HepG2 (cell line): ENCODE results near the gene CPT1C. TPM values are rescaled to one million over a fixed set of nuclear protein-coding genes. Genes with fewer than 3 reads are reported as not detected.

Source experiments
- BRCA1 ChIP-seq: sonication (generic); formaldehyde crosslinking; IDR thresholded peaks from 2 replicates; pipeline ENCODE4 v1.4.0; 2020; ENCODE audit warnings: missing genetic modification reagents
- CBX1 ChIP-seq: IDR thresholded peaks from one replicate; pipeline ENCODE4 v1.6.1; 2016; ENCODE audit warnings: antibody characterized with exemption, low read depth
- CCDC6 ChIP-seq: sonication (generic); formaldehyde crosslinking; IDR thresholded peaks from 2 replicates; pipeline ENCODE4 v1.8.1; 2022; ENCODE audit warnings: mild to moderate bottlenecking, missing genetic modification reagents, moderate library complexity
- CHCHD3 ChIP-seq: sonication (generic); formaldehyde crosslinking; IDR thresholded peaks from 2 replicates; pipeline ENCODE4 v1.8.0; 2022; ENCODE audit warnings: mild to moderate bottlenecking, missing genetic modification reagents, moderate library complexity
- EP300 ChIP-seq, 3 experiments: sonication (generic) in 1 of 3; formaldehyde crosslinking in 1 of 3; IDR thresholded peaks; 2 replicates each; pipeline versions ENCODE4 v1.5.1 to v1.6.1; 2011 to 2020; ENCODE audit warnings: low read depth in 2 of 3, low read length in 2 of 3, borderline replicate concordance in 1 of 3, improper control_type of control experiment in 1 of 3, mild to moderate bottlenecking in 1 of 3, missing genetic modification reagents in 1 of 3, moderate library complexity in 1 of 3
- FIP1L1 ChIP-seq: fragments of 200-400 bp; formaldehyde crosslinking; IDR thresholded peaks from 2 replicates; pipeline ENCODE4 v1.6.1; 2018; ENCODE audit warnings: low read depth, mild to moderate bottlenecking, low read length, moderate library complexity, borderline replicate concordance; ENCODE audit not compliant: insufficient read depth
- GABPB1 ChIP-seq: IDR thresholded peaks from 2 replicates; pipeline ENCODE4 v1.6.1; 2016; ENCODE audit warnings: mild to moderate bottlenecking, missing genetic modification reagents, moderate library complexity, missing compliant biosample characterization
- GATAD1 ChIP-seq: IDR thresholded peaks from 2 replicates; pipeline ENCODE4 v1.6.1; 2016; ENCODE audit warnings: missing genetic modification reagents, missing compliant biosample characterization
- MBNL3 ChIP-seq: fragments of 250-450 bp; sonication (Bioruptor Pico); conservative IDR thresholded peaks from 2 replicates; pipeline ENCODE4 v1.8.0; 2022; ENCODE audit warnings: mild to moderate bottlenecking, inconsistent platforms
- MEF2D ChIP-seq: sonication (generic); formaldehyde crosslinking; IDR thresholded peaks from 2 replicates; pipeline ENCODE4 v1.5.1; 2020; ENCODE audit warnings: mild to moderate bottlenecking, missing genetic modification reagents
- RFX3 ChIP-seq: IDR thresholded peaks from 2 replicates; pipeline ENCODE4 v1.6.1; 2016; ENCODE audit warnings: missing biosample characterization, missing genetic modification reagents
- ZNF546 ChIP-seq: sonication (generic); formaldehyde crosslinking; conservative IDR thresholded peaks from 2 replicates; pipeline ENCODE4 v1.8.1; 2023; ENCODE audit warnings: mild to moderate bottlenecking, missing genetic modification reagents
- ZNF598 ChIP-seq: sonication (generic); formaldehyde crosslinking; IDR thresholded peaks from 2 replicates; pipeline ENCODE4 v1.5.1; 2020; ENCODE audit warnings: mild to moderate bottlenecking, missing genetic modification reagents, borderline replicate concordance
- ZNF670 ChIP-seq: sonication (generic); formaldehyde crosslinking; IDR thresholded peaks from 2 replicates; pipeline ENCODE4 v1.8.0; 2022; ENCODE audit warnings: mild to moderate bottlenecking, missing genetic modification reagents, borderline replicate concordance
- ZSCAN21 ChIP-seq: sonication (generic); formaldehyde crosslinking; IDR thresholded peaks from 2 replicates; pipeline ENCODE4 v1.8.0; 2022; ENCODE audit warnings: mild to moderate bottlenecking, missing genetic modification reagents, moderate library complexity, borderline replicate concordance
- polyA plus RNA-seq, 8 experiments: library from polyadenylated mRNA; depleted of rRNA in 3 of 8; stranded (reverse) in 7 of 8; unstranded in 1 of 8; fragments of >200 nt; fragmentation: Illumina TruSeq in 4 of 8; extraction: Trizol in 4 of 8; gene quantifications; 2 replicates each; pipeline versions ENCODE4 v1.2.1 to v1.2.3, GENCODE V29; 2011 to 2016; ENCODE audit warnings: low read depth in 4 of 8, missing spikeins in 1 of 8, mixed read lengths in 1 of 8; ENCODE audit not compliant: insufficient read depth in 1 of 8
- total RNA-seq, 5 experiments: library from RNA; depleted of rRNA; stranded (reverse); fragments of >200 nt; fragmentation: Illumina TruSeq; extraction: Trizol; gene quantifications; 2 replicates each; pipeline ENCODE4 v1.2.3, GENCODE V29; 2016; ENCODE audit warnings: low read depth in 1 of 5
- TF ChIP-seq, protein P1 (sequence below), 2 experiments: sonication (generic) in 1 of 2; formaldehyde crosslinking in 1 of 2; IDR thresholded peaks; 2 replicates each; pipeline versions ENCODE4 v1.4.0 to v1.6.1; 2016 to 2020; ENCODE audit warnings: borderline replicate concordance in 1 of 2, low read depth in 1 of 2, mild to moderate bottlenecking in 1 of 2, missing genetic modification reagents in 1 of 2
- TF ChIP-seq, protein P2 (sequence below): sonication (generic); formaldehyde crosslinking; IDR thresholded peaks from 2 replicates; pipeline ENCODE4 v1.8.0; 2022; ENCODE audit warnings: low read depth, missing genetic modification reagents
- TF ChIP-seq, protein P3 (sequence below): sonication (generic); formaldehyde crosslinking; IDR thresholded peaks from 2 replicates; pipeline ENCODE4 v1.8.1; 2023; ENCODE audit warnings: mild to moderate bottlenecking, moderate library complexity, missing genetic modification reagents
- TF ChIP-seq, protein P4 (sequence below): sonication (generic); formaldehyde crosslinking; IDR thresholded peaks from 2 replicates; pipeline ENCODE4 v1.5.0; 2020; ENCODE audit warnings: mild to moderate bottlenecking, missing genetic modification reagents

CPT1C gene
- total and polyA plus RNA-seq, 2 of the 13 experiments (the other 11 are each of a cell fraction or from before 2014, with no cell fraction given), result 0.18 TPM; not detected in 1

DNA sequence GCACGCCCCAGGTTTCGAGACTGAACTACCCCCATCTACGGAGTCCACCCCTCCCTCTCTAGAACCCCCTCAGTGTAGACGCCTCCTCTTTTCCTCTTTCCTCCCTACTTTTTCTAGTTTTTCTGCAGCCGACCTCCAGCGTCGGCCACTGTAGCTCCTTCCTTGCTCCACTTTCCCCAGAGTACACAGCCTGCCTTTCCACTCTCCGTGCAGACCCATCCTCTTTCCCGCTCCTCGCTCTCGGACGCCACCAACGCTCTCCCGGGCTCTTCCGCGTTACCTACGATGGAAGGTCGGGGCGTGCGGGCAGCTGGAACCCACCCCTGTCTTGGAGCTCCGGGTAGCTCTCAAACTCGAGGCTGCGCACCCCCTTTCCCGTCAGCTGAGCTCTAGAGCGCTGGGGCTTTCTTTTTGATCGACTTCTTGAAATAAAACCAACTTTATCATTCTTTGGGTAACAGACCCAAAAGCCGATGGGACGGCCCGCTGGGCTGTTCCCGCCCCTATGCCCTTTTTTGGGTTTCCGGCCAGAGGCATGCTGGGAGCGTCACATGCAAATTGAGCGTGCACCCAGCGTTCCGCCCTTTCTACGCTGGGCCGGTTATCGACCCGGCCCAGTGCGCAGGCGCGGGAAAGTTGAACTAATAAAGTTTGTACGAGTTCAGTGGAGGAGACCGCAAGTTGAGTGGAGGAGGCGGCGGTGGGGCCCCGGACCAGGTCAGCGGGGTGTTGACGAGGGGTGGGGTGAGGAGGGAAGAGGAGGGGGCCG is 25.4 kb upstream of the CPT1C start, which contains the start of the genes BCL2L12 and IRF3 (continued):
- TF ChIP-seq, protein P1, sequence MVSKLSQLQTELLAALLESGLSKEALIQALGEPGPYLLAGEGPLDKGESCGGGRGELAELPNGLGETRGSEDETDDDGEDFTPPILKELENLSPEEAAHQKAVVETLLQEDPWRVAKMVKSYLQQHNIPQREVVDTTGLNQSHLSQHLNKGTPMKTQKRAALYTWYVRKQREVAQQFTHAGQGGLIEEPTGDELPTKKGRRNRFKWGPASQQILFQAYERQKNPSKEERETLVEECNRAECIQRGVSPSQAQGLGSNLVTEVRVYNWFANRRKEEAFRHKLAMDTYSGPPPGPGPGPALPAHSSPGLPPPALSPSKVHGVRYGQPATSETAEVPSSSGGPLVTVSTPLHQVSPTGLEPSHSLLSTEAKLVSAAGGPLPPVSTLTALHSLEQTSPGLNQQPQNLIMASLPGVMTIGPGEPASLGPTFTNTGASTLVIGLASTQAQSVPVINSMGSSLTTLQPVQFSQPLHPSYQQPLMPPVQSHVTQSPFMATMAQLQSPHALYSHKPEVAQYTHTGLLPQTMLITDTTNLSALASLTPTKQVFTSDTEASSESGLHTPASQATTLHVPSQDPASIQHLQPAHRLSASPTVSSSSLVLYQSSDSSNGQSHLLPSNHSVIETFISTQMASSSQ (IDR thresholded peaks at IDR 0.05; ENCODE audit: low read depth), result no peak
- TF ChIP-seq, protein P1 (CRISPR knock-in tag; IDR thresholded peaks at IDR 0.05; ENCODE audit: borderline replicate concordance), result peak; percentile 39; the same call in 1 of the 2 replicates
- no peak for TF ChIP-seq ZSCAN21 (CRISPR knock-in tag)
- TF ChIP-seq, protein P2, sequence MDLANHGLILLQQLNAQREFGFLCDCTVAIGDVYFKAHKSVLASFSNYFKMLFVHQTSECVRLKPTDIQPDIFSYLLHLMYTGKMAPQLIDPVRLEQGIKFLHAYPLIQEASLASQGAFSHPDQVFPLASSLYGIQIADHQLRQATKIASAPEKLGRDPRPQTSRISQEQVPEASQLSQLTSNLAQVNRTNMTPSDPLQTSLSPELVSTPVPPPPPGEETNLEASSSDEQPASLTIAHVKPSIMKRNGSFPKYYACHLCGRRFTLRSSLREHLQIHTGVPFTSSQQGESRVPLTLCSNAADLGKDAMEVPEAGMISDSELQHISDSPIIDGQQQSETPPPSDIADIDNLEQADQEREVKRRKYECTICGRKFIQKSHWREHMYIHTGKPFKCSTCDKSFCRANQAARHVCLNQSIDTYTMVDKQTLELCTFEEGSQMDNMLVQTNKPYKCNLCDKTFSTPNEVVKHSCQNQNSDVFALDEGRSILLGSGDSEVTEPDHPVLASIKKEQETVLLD (CRISPR knock-in tag), result no peak
- TF ChIP-seq ZNF670 (CRISPR knock-in tag), result no peak
- no peak for TF ChIP-seq MBNL3 (CRISPR knock-in tag)
- TF ChIP-seq, protein P3, sequence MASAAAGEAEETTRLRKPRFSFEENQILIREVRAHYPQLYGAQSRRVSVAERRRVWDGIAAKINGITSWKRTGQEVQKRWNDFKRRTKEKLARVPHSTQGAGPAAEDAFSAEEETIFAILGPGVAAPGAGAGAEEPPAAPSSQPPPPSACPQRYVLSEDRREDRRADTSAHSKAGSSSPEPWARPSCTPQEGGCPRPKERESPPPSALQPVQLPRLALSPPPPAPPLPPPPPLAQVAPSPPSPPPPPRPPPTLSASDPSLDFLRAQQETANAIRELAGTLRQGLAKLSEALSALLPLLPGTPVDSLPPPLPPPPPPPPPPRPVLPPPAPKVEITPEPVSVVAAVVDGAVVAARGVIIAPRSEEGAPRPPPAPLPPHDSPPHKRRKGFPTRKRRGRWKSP (CRISPR knock-in tag), result 0 out of 2 replicates have a peak, but pooled peaks have one; percentile 28
- TF ChIP-seq CBX1, result no peak
- TF ChIP-seq EP300 (IDR thresholded peaks at IDR 0.05; ENCODE audit: low read depth in 2 of 2, low read length in 2 of 2), result no peak
- TF ChIP-seq EP300 (CRISPR knock-in tag; IDR thresholded peaks at IDR 0.05; ENCODE audit: borderline replicate concordance), result no peak
- no peak for TF ChIP-seq CHCHD3 (CRISPR knock-in tag)
- TF ChIP-seq, protein P4, sequence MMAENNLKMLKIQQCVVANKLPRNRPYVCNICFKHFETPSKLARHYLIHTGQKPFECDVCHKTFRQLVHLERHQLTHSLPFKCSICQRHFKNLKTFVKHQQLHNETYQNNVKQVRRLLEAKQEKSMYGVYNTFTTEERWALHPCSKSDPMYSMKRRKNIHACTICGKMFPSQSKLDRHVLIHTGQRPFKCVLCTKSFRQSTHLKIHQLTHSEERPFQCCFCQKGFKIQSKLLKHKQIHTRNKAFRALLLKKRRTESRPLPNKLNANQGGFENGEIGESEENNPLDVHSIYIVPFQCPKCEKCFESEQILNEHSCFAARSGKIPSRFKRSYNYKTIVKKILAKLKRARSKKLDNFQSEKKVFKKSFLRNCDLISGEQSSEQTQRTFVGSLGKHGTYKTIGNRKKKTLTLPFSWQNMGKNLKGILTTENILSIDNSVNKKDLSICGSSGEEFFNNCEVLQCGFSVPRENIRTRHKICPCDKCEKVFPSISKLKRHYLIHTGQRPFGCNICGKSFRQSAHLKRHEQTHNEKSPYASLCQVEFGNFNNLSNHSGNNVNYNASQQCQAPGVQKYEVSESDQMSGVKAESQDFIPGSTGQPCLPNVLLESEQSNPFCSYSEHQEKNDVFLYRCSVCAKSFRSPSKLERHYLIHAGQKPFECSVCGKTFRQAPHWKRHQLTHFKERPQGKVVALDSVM (CRISPR knock-in tag), result no peak
- TF ChIP-seq RFX3 (CRISPR knock-in tag), result no peak
- peak; percentile 87 for TF ChIP-seq GATAD1 (CRISPR knock-in tag)
- TF ChIP-seq BRCA1, result peak; percentile 45; the same call in 1 of the 2 replicates
- TF ChIP-seq ZNF598, result no peak
- TF ChIP-seq FIP1L1, result no peak
- peak; percentile 73 for TF ChIP-seq MEF2D
- TF ChIP-seq GABPB1 (CRISPR knock-in tag), result peak; percentile 65
- TF ChIP-seq CCDC6 (CRISPR knock-in tag), result no peak
- TF ChIP-seq ZNF546 (CRISPR knock-in tag), result 0 out of 2 replicates have a peak, but pooled peaks have one; percentile 36
